HEK293T (cell line): Measurements from ENCODE around the gene DCXR.

Experiments used
- ARNT ChIP-seq: fragments of 450-650 bp; IDR thresholded peaks from 2 replicates; pipeline ENCODE4 v1.6.1; 2017; ENCODE audit warnings: mild to moderate bottlenecking
- BHLHE40 ChIP-seq: fragments of 450-650 bp; IDR thresholded peaks from 2 replicates; pipeline ENCODE4 v1.6.1; 2016; ENCODE audit warnings: mild to moderate bottlenecking, moderate library complexity, borderline replicate concordance
- ELF4 ChIP-seq: fragments of 450-650 bp; IDR thresholded peaks from 2 replicates; pipeline ENCODE4 v1.6.1; 2017; ENCODE audit warnings: antibody characterized with exemption
- FOXA1 ChIP-seq: fragments of 450-650 bp; IDR thresholded peaks from 2 replicates; pipeline ENCODE4 v1.6.1; 2016; ENCODE audit warnings: mild to moderate bottlenecking
- FOXK2 ChIP-seq: fragments of 450-650 bp; IDR thresholded peaks from 2 replicates; pipeline ENCODE4 v1.6.1; 2016; ENCODE audit warnings: mild to moderate bottlenecking
- FOXM1 ChIP-seq: fragments of 450-650 bp; IDR thresholded peaks from 2 replicates; pipeline ENCODE4 v1.6.1; 2017; ENCODE audit warnings: mild to moderate bottlenecking, borderline replicate concordance
- HDGF ChIP-seq: fragments of 450-650 bp; IDR thresholded peaks from 2 replicates; pipeline ENCODE4 v1.6.1; 2017; ENCODE audit warnings: antibody characterized with exemption, borderline replicate concordance
- LEF1 ChIP-seq: fragments of 450-650 bp; IDR thresholded peaks from 2 replicates; pipeline ENCODE4 v1.6.1; 2017; ENCODE audit warnings: mild to moderate bottlenecking, borderline replicate concordance
- NFRKB ChIP-seq: fragments of 450-650 bp; IDR thresholded peaks from 2 replicates; pipeline ENCODE4 v1.6.1; 2016; ENCODE audit warnings: mild to moderate bottlenecking, moderate library complexity
- SP1 ChIP-seq: fragments of 450-650 bp; IDR thresholded peaks from 2 replicates; pipeline ENCODE4 v1.6.1; 2017
- TARDBP ChIP-seq: fragments of 450-650 bp; IDR thresholded peaks from 2 replicates; pipeline ENCODE4 v1.6.1; 2016
- TF ChIP-seq, protein P1 (sequence below): fragments of 450-650 bp; IDR thresholded peaks from 2 replicates; pipeline ENCODE4 v1.6.1; 2016

DNA sequence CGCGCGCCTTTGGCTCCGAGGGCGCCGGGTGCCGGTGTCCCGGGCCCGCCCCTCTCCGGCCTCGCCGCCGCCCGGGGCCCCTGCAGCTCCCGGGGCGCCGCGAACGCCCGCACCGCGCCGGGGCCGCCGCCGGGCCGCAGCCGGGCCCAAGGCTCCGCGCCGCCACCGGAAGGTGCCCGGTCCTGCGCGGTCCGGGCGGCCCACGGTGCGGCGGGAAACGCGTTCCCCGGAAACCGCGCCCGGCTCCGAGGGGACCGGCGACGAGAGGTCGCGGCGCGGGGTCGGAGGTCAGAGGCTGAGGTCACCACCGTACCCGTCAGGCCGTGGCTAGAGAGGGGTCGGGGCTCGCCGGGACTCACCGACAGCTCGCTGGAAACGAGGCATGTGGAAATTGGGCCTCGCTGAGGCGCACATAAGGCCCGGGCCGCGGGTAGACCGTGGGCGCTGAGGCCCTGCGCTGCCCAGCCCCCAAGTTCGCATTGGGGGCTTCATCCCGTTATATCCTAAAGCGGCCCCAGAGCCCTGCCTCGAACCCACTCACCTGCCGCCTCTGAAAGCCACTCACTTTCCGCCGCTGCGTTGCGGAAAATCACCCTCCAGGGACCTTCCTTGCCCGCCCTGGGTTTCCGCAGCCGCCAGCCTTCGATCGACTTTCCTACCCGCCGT, 28.3 kb upstream of the DCXR start, which contains the start of gene DUS1L:
- TF ChIP-seq FOXM1 (peak; percentile 89), TARDBP (no peak), LEF1 (peak; percentile 68; the same call in 1 of the 2 replicates), SP1 (no peak), BHLHE40 (no peak), NFRKB (no peak), FOXA1 (no peak), HDGF (no peak), ELF4 (no peak), ARNT (peak; percentile 88), FOXK2 (no peak)
- TF ChIP-seq, protein P1, sequence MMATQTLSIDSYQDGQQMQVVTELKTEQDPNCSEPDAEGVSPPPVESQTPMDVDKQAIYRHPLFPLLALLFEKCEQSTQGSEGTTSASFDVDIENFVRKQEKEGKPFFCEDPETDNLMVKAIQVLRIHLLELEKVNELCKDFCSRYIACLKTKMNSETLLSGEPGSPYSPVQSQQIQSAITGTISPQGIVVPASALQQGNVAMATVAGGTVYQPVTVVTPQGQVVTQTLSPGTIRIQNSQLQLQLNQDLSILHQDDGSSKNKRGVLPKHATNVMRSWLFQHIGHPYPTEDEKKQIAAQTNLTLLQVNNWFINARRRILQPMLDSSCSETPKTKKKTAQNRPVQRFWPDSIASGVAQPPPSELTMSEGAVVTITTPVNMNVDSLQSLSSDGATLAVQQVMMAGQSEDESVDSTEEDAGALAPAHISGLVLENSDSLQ = no peak
